Thyroid gland (tissue), 4 donors: Measurements from ENCODE around the gene CPA1.

ENCODE experiments used
- CTCF ChIP-seq, 6 experiments: fragments of 200-600 bp in 3 of 6; fragments of 450-650 bp in 3 of 6; sonication (generic) in 3 of 6; IDR thresholded peaks; one replicate each; pipeline ENCODE4 v1.5.1; 2016 to 2019; ENCODE audit warnings: antibody characterized with exemption in 6 of 6, mild to moderate bottlenecking in 2 of 6, inconsistent platforms in 1 of 6, moderate library complexity in 1 of 6
- POLR2A ChIP-seq, 2 donors: fragments of 450-650 bp; IDR thresholded peaks; one replicate each; pipeline ENCODE4 v1.6.1; 2017; ENCODE audit warnings: antibody characterized with exemption in 2 of 2, mild to moderate bottlenecking in 2 of 2, moderate library complexity in 1 of 2

- no peak for TF ChIP-seq POLR2A (IDR thresholded peaks at IDR 0.05)
- TF ChIP-seq CTCF (IDR thresholded peaks at IDR 0.05), result no peak
Observed at GRCh38 chr7:130372402-130373165, 7.7 kb upstream of the CPA1 start.
